ENCODE data around the gene SPATC1L.

- TF ChIP-seq GATA2 (IDR thresholded peaks at IDR 0.05; ENCODE audit: low read depth, low read length), result no peak
- TF ChIP-seq GATA3 (IDR thresholded peaks at IDR 0.05; ENCODE audit: low read depth, low read length), result no peak
Measured at GRCh38 chr21:46116189-46116775, 68.0 kb downstream of the SPATC1L start.
